HG03139 (cell line): ENCODE results near the gene GLCE.
"Not testable (repeated sequence)": the region's sequence is repeated elsewhere in the genome, so short reads cannot be mapped to it uniquely, and the experiment has no call there.

Experiments used
- ATAC-seq: cut with Tn5 transposase; IDR thresholded peaks from one replicate; pipeline ENCODE4 v1.9.1; 2021; ENCODE audit not compliant: unreplicated experiment

Gene GLCE

GRCh38 chr15:69296606-69297005 lies 136.2 kb downstream of the GLCE start:
- ATAC-seq, result no peak

GRCh38 chr15:69297642-69298353 lies 137.4 kb downstream of the GLCE start:
- ATAC-seq, result no peak

- no peak for ATAC-seq
These were observed 137.9 kb downstream of the GLCE start for GRCh38 chr15:69298354-69298696.

- no peak for ATAC-seq
These were observed 138.4 kb downstream of the GLCE start, which contains the start of gene PAQR5 for GRCh38 chr15:69298697-69299441. Gene PAQR5 (plus strand): TSS chr15:69298912. CDS start chr15:69360081, 61,169 bp downstream.

GRCh38 chr15:69299451-69299886 lies 139.0 kb downstream of the GLCE start:
- ATAC-seq, result no peak

- no peak for ATAC-seq
These were observed 139.6 kb downstream of the GLCE start for GRCh38 chr15:69299943-69300588.

- not testable (repeated sequence) for ATAC-seq
These were observed 140.7 kb downstream of the GLCE start for GRCh38 chr15:69301101-69301500.

GRCh38 chr15:69302087-69302486 lies 141.7 kb downstream of the GLCE start:
- not testable (repeated sequence) for ATAC-seq

- ATAC-seq, result no peak
These were observed 142.5 kb downstream of the GLCE start for GRCh38 chr15:69302929-69303328.

- no peak for ATAC-seq
These were observed 143.1 kb downstream of the GLCE start for GRCh38 chr15:69303337-69304181.

GRCh38 chr15:69304182-69304545 lies 143.7 kb downstream of the GLCE start:
- ATAC-seq, result no peak

- no peak for ATAC-seq
These were observed 144.9 kb downstream of the GLCE start for GRCh38 chr15:69305204-69305931.

GRCh38 chr15:69305933-69306568 lies 145.6 kb downstream of the GLCE start:
- ATAC-seq, result no peak

- ATAC-seq, result no peak
These were observed 147.5 kb downstream of the GLCE start for GRCh38 chr15:69307939-69308338.

- no peak for ATAC-seq
These were observed 148.5 kb downstream of the GLCE start for GRCh38 chr15:69308949-69309348.

- ATAC-seq, result no peak
These were observed 150.9 kb downstream of the GLCE start for GRCh38 chr15:69311319-69311721.

GRCh38 chr15:69313432-69314000 lies 153.1 kb downstream of the GLCE start:
- no peak for ATAC-seq

- ATAC-seq, result no peak
These were observed 153.7 kb downstream of the GLCE start for GRCh38 chr15:69314131-69314530.

GRCh38 chr15:69314736-69315135 lies 154.3 kb downstream of the GLCE start:
- ATAC-seq, result no peak
